Left ventricle myocardium superior (tissue), 1 donor: ENCODE results near the gene GSTO2. TPM values are rescaled to one million over a fixed set of nuclear protein-coding genes. Genes with fewer than 3 reads are reported as not detected.

Source experiments
- ATAC-seq: fragments of 200-7000 bp; cut with Tn5 transposase; one replicate; pipeline ENCODE4 v1.9.1; 2020; ENCODE audit warnings: mild to moderate bottlenecking, moderate library complexity
- DNase-seq: peaks from one replicate; pipeline ENCODE4 v3.0.0-alpha.2; 2020
- intact Hi-C: fragments of 100-400 bp; cut with micrococcal nuclease; formaldehyde crosslinking; loops from one replicate; pipeline ENCODE4 v1.11.0; 2022
- total RNA-seq: library from RNA; stranded (reverse); fragmentation: NEBNext Ultra II Directional; extraction: Animal tissue kit (Norgen Biotek cat#: 25700); gene quantifications from one replicate; pipeline ENCODE4 v1.2.1, GENCODE V29; 2021
- donor health status: DM: no; HTN: yes; CAD: no; lungs with severe emphysema.

The GSTO2 gene
- total RNA-seq, 1 donor from 2014 or later = 1.1 TPM

- DNase-seq = peak; percentile 60
- ATAC-seq = peak; percentile 80
- intact Hi-C loops = no loop called here
These were observed 6.1 kb downstream of the GSTO2 start for GRCh38 chr10:104274762-104275721.

- DNase-seq = no peak
- no peak for ATAC-seq
- intact Hi-C loops = no loop called here
These were observed 7.2 kb downstream of the GSTO2 start for GRCh38 chr10:104276192-104276591.

GRCh38 chr10:104277785-104278184 lies 8.8 kb downstream of the GSTO2 start:
- DNase-seq (no peak), ATAC-seq (no peak)
- intact Hi-C loops = no loop called here

GRCh38 chr10:104279550-104280259 lies 10.7 kb downstream of the GSTO2 start:
- intact Hi-C loops = no loop called here
- ATAC-seq = no peak
- no peak for DNase-seq

GRCh38 chr10:104281694-104282093 lies 12.7 kb downstream of the GSTO2 start:
- ATAC-seq (no peak), DNase-seq (no peak)
- intact Hi-C loops = no loop called here

- intact Hi-C loops = no loop called here
- ATAC-seq = no peak
- no peak for DNase-seq
These were observed 15.9 kb downstream of the GSTO2 start for GRCh38 chr10:104284846-104285245.

GRCh38 chr10:104286939-104287338 lies 18.0 kb downstream of the GSTO2 start:
- DNase-seq (no peak), ATAC-seq (no peak)
- intact Hi-C loops = no loop called here

GRCh38 chr10:104288355-104288754 lies 19.4 kb downstream of the GSTO2 start:
- intact Hi-C loops = no loop called here
- ATAC-seq (no peak), DNase-seq (no peak)

- ATAC-seq (peak; percentile 97), DNase-seq (peak; percentile 94)
- intact Hi-C loops = loop anchor here (2.0 kb wide), 1 partner anchor 59 kb away; no protein-coding TSS in a partner anchor
These were observed 22.5 kb downstream of the GSTO2 start for GRCh38 chr10:104291439-104291951.

GRCh38 chr10:104293011-104293410 lies 24.0 kb downstream of the GSTO2 start:
- no peak for ATAC-seq
- no peak for DNase-seq
- intact Hi-C loops = no loop called here

- intact Hi-C loops = no loop called here
- ATAC-seq (no peak), DNase-seq (no peak)
These were observed 24.9 kb downstream of the GSTO2 start for GRCh38 chr10:104293781-104294321.

- ATAC-seq (no peak), DNase-seq (no peak)
- intact Hi-C loops = no loop called here
These were observed 27.9 kb downstream of the GSTO2 start for GRCh38 chr10:104296687-104297436.

- no peak for DNase-seq
- intact Hi-C loops = no loop called here
- no peak for ATAC-seq
These were observed 29.0 kb downstream of the GSTO2 start for GRCh38 chr10:104297697-104298660.

- DNase-seq (no peak), ATAC-seq (peak; percentile 1)
- intact Hi-C loops = no loop called here
These were observed 30.3 kb downstream of the GSTO2 start for GRCh38 chr10:104299031-104299904.

GRCh38 chr10:104300002-104300735 lies 31.2 kb downstream of the GSTO2 start:
- intact Hi-C loops = no loop called here
- ATAC-seq (peak; percentile 55), DNase-seq (peak; percentile 50)

- peak; percentile 81 for ATAC-seq
- intact Hi-C loops = no loop called here
- DNase-seq = peak; percentile 83
These were observed 31.8 kb downstream of the GSTO2 start for GRCh38 chr10:104300736-104301292.
